HepG2 (cell line): ENCODE data around the gene REPIN1. TPM values are rescaled to one million over a fixed set of nuclear protein-coding genes. Genes with fewer than 3 reads are reported as not detected.

Experiments
- FOSL1 ChIP-seq: sonication (generic); formaldehyde crosslinking; IDR thresholded peaks from 2 replicates; pipeline ENCODE4 v1.9.0; 2021; ENCODE audit warnings: missing genetic modification reagents, borderline replicate concordance
- HNRNPK ChIP-seq: fragments of 200-400 bp; formaldehyde crosslinking; IDR thresholded peaks from 2 replicates; pipeline ENCODE4 v1.6.1; 2018; ENCODE audit warnings: low read length, low read depth, moderate library complexity, mild to moderate bottlenecking; ENCODE audit not compliant: poor library complexity, severe bottlenecking
- KLF6 ChIP-seq: IDR thresholded peaks from 2 replicates; pipeline ENCODE4 v1.8.0; 2016; ENCODE audit warnings: missing biosample characterization, missing genetic modification reagents
- MAFG ChIP-seq: sonication (generic); formaldehyde crosslinking; IDR thresholded peaks from 2 replicates; pipeline ENCODE4 v1.5.1; 2020; ENCODE audit warnings: mild to moderate bottlenecking, missing genetic modification reagents
- MED13 ChIP-seq: sonication (generic); formaldehyde crosslinking; IDR thresholded peaks from 2 replicates; pipeline ENCODE4 v1.5.0; 2020; ENCODE audit warnings: missing genetic modification reagents
- MIER2 ChIP-seq: IDR thresholded peaks from 2 replicates; pipeline ENCODE4 v1.6.1; 2016; ENCODE audit warnings: missing biosample characterization, missing genetic modification reagents
- PPARG ChIP-seq: conservative IDR thresholded peaks from 2 replicates; pipeline ENCODE4 v1.6.1; 2016; ENCODE audit warnings: missing biosample characterization, missing genetic modification reagents
- PTBP1 ChIP-seq: fragments of 200-400 bp; formaldehyde crosslinking; IDR thresholded peaks from 2 replicates; pipeline ENCODE4 v1.6.1; 2018; ENCODE audit warnings: low read length, low read depth; ENCODE audit not compliant: poor library complexity, severe bottlenecking
- SALL2 ChIP-seq: sonication (generic); formaldehyde crosslinking; IDR thresholded peaks from 2 replicates; pipeline ENCODE4 v1.8.1; 2023; ENCODE audit warnings: mild to moderate bottlenecking, missing genetic modification reagents, inconsistent platforms
- SPEN ChIP-seq: sonication (generic); formaldehyde crosslinking; IDR thresholded peaks from 2 replicates; pipeline ENCODE4 v1.5.1; 2020; ENCODE audit warnings: low read depth, mild to moderate bottlenecking, missing genetic modification reagents
- XBP1 ChIP-seq: sonication (generic); formaldehyde crosslinking; IDR thresholded peaks from 2 replicates; pipeline ENCODE4 v1.5.0; 2020; ENCODE audit warnings: missing genetic modification reagents
- ZBTB14 ChIP-seq: sonication (generic); formaldehyde crosslinking; IDR thresholded peaks from 2 replicates; pipeline ENCODE4 v1.4.0; 2020; ENCODE audit warnings: missing genetic modification reagents
- ZFP36 ChIP-seq: fragments of 150-350 bp; IDR thresholded peaks from 2 replicates; pipeline ENCODE4 v1.6.1; 2018; ENCODE audit warnings: borderline replicate concordance, low read length, low read depth; ENCODE audit not compliant: partially characterized antibody
- ZNF33A ChIP-seq: sonication (generic); formaldehyde crosslinking; IDR thresholded peaks from 2 replicates; pipeline ENCODE4 v1.5.1; 2020; ENCODE audit warnings: missing genetic modification reagents, mild to moderate bottlenecking, moderate library complexity, borderline replicate concordance
- ZNF577 ChIP-seq: sonication (generic); formaldehyde crosslinking; IDR thresholded peaks from 2 replicates; pipeline ENCODE4 v1.4.0; 2020; ENCODE audit warnings: mild to moderate bottlenecking, low read depth, missing genetic modification reagents, borderline replicate concordance
- ZNF609 ChIP-seq: sonication (generic); formaldehyde crosslinking; IDR thresholded peaks from 2 replicates; pipeline ENCODE4 v1.4.0; 2020; ENCODE audit warnings: mild to moderate bottlenecking, missing genetic modification reagents, borderline replicate concordance
- ZNF703 ChIP-seq: sonication (generic); formaldehyde crosslinking; IDR thresholded peaks from 2 replicates; pipeline ENCODE4 v1.5.1; 2020; ENCODE audit warnings: missing genetic modification reagents, mild to moderate bottlenecking, moderate library complexity, borderline replicate concordance
- ZNF724P ChIP-seq: sonication (generic); formaldehyde crosslinking; IDR thresholded peaks from 2 replicates; pipeline ENCODE4 v1.8.0; 2022; ENCODE audit warnings: missing genetic modification reagents, borderline replicate concordance
- ZNF883 ChIP-seq: sonication (generic); formaldehyde crosslinking; IDR thresholded peaks from 2 replicates; pipeline ENCODE4 v1.5.1; 2020; ENCODE audit warnings: mild to moderate bottlenecking, missing genetic modification reagents; ENCODE audit errors: not compliant biosample characterization
- polyA plus RNA-seq, 8 experiments: library from polyadenylated mRNA; depleted of rRNA in 3 of 8; stranded (reverse) in 7 of 8; unstranded in 1 of 8; fragments of >200 nt; fragmentation: Illumina TruSeq in 4 of 8; extraction: Trizol in 4 of 8; gene quantifications; 2 replicates each; pipeline versions ENCODE4 v1.2.1 to v1.2.3, GENCODE V29; 2011 to 2016; ENCODE audit warnings: low read depth in 4 of 8, missing spikeins in 1 of 8, mixed read lengths in 1 of 8; ENCODE audit not compliant: insufficient read depth in 1 of 8
- total RNA-seq, 5 experiments: library from RNA; depleted of rRNA; stranded (reverse); fragments of >200 nt; fragmentation: Illumina TruSeq; extraction: Trizol; gene quantifications; 2 replicates each; pipeline ENCODE4 v1.2.3, GENCODE V29; 2016; ENCODE audit warnings: low read depth in 1 of 5
- TF ChIP-seq, protein P1 (sequence below): IDR thresholded peaks from 2 replicates; pipeline ENCODE4 v1.6.1; 2016; ENCODE audit warnings: control low read depth

REPIN1 gene
- total and polyA plus RNA-seq, 2 of the 13 experiments (the other 11 are each of a cell fraction or from before 2014, with no cell fraction given): 69.9 to 108 TPM

DNA sequence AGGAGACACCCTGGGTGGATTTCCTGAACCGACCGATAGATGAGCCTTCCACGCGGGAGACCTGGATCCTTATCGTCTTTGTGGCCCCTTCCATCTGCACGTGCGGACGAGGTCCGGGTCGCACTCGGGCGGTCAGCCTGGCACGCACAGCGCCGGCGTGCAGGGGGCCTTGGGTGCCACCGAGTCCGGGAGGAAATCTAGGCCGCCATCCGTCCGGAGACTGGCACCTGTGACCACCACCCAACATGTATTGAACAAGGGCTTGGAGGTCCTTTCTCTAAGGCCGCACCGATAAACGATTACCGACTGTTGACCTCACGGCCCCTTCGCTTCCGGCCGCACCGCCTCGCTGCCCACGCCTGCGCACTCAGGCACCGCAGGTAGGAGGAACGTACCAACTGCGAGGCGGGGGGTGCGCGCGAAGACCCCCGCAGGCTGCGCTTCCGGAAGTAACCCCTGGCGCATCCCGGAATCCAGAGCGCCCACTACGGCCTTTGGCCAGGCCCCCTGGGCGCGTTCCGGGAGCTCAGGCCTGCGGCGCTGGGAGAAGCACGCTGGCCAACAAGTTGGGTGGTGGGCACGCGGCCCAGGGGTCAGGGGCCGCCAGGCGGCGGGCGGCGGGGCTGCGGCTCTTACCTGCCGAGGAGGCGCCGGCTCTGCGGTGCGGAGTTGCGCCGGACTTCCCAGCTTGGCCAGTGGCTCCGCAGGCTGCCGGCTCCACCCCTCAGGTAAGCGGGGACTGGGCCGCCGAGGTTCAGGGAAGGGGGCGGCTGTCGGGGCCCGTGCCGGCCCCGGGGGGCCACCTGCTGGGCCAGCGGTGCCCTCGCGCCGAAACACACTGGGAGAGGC, 45.6 kb upstream of the REPIN1 start, which contains the start of the genes ACTR3C and LRRC61 (continued):
- TF ChIP-seq, protein P1, sequence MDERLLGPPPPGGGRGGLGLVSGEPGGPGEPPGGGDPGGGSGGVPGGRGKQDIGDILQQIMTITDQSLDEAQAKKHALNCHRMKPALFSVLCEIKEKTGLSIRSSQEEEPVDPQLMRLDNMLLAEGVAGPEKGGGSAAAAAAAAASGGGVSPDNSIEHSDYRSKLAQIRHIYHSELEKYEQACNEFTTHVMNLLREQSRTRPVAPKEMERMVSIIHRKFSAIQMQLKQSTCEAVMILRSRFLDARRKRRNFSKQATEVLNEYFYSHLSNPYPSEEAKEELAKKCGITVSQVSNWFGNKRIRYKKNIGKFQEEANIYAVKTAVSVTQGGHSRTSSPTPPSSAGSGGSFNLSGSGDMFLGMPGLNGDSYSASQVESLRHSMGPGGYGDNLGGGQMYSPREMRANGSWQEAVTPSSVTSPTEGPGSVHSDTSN (CRISPR knock-in tag): no peak
- no peak; the same call in 1 of the 2 replicates for TF ChIP-seq ZBTB14 (CRISPR knock-in tag)
- TF ChIP-seq SPEN: peak; percentile 90
- TF ChIP-seq HNRNPK: peak; percentile 66
- no peak for TF ChIP-seq ZNF577 (CRISPR knock-in tag)
- TF ChIP-seq ZNF609: peak; percentile 62; the same call in 1 of the 2 replicates
- peak; percentile 92 for TF ChIP-seq ZNF33A (CRISPR knock-in tag)
- TF ChIP-seq KLF6 (CRISPR knock-in tag): peak; percentile 92
- TF ChIP-seq PPARG (CRISPR knock-in tag): no peak
- TF ChIP-seq ZNF703: 0 out of 2 replicates have a peak, but pooled peaks have one; percentile 38
- peak; percentile 16; the same call in 1 of the 2 replicates for TF ChIP-seq MED13 (CRISPR knock-in tag)
- no peak for TF ChIP-seq PTBP1
- no peak for TF ChIP-seq MAFG (CRISPR knock-in tag)
- TF ChIP-seq ZFP36: no peak
- peak; percentile 94 for TF ChIP-seq SALL2 (CRISPR knock-in tag)
- TF ChIP-seq FOSL1 (CRISPR knock-in tag): no peak
- 0 out of 2 replicates have a peak, but pooled peaks have one; percentile 76 for TF ChIP-seq ZNF724P (CRISPR knock-in tag)
- peak; percentile 11; the same call in 1 of the 2 replicates for TF ChIP-seq MIER2
- peak; percentile 18; the same call in 1 of the 2 replicates for TF ChIP-seq XBP1 (CRISPR knock-in tag)
- TF ChIP-seq ZNF883 (CRISPR knock-in tag): peak; percentile 72
